Motor neuron (in vitro differentiated cells): ENCODE measurements around the gene KREMEN2. TPM values are rescaled to one million over a fixed set of nuclear protein-coding genes. Genes with fewer than 3 reads are reported as not detected.
"Not testable (repeated sequence)": the region's sequence is repeated elsewhere in the genome, so short reads cannot be mapped to it uniquely, and the experiment has no call there.

Experiments used
- ATAC-seq, 8 experiments: fragments of 200-7000 bp; cut with Tn5 transposase; replicated peaks in 6 of 8; 2 replicates each; pipeline ENCODE4 v1.8.0; 2021; ENCODE audit warnings: mild to moderate bottlenecking in 8 of 8, moderate library complexity in 8 of 8
- H3K27ac ChIP-seq, 2 donors: fragments of 250-450 bp; sonication (Bioruptor Pico); 2 replicates each; pipeline ENCODE4 v1.9.0; 2021; ENCODE audit warnings: antibody characterized with exemption in 2 of 2, mild to moderate bottlenecking in 2 of 2, moderate library complexity in 1 of 2
- H3K4me1 ChIP-seq, 2 donors: fragments of 250-450 bp; sonication (Bioruptor Pico); replicated peaks in 1 of 2; 2 replicates each; pipeline ENCODE4 v1.6.1; 2021; ENCODE audit warnings: antibody characterized with exemption in 2 of 2, mild to moderate bottlenecking in 2 of 2, moderate library complexity in 1 of 2
- H3K4me3 ChIP-seq, 5 donors: fragments of 250-450 bp; sonication (Bioruptor Pico); 2 replicates each; pipeline ENCODE4 v1.9.0; 2021; ENCODE audit warnings: antibody characterized with exemption in 5 of 5, mild to moderate bottlenecking in 5 of 5, moderate library complexity in 4 of 5
- WGBS, 10 experiments: fragments of 450-650 bp; shearing (Covaris generic); methylation state at CpG; one replicate each; pipeline ENCODE4 v1.0.0; 2022; 5-methylcytosine and 5-hydroxymethylcytosine counted together
- in situ Hi-C, 9 experiments: fragments of 400-800 bp; cut with MboI; loops; one replicate each; pipeline ENCODE4 v1.15.0; 2021; ENCODE audit warnings: low sequenced_read_pairs in 9 of 9, low pct_unique_long_range_greater_than_20kb in 2 of 9; ENCODE audit not compliant: unreplicated experiment in 9 of 9
- total RNA-seq, 8 experiments: library from RNA; unstranded; fragments of 300-600 nt; gene quantifications; 2 replicates each; pipeline versions ENCODE4 v1.2.3 to v1.2.4, GENCODE V29; 2022

KREMEN2 gene
- total RNA-seq, result 1 to 10 TPM in 5 of 8 experiments, under 1 TPM in 3; 0.36 to 5.3 (median 1.6) TPM

DNA sequence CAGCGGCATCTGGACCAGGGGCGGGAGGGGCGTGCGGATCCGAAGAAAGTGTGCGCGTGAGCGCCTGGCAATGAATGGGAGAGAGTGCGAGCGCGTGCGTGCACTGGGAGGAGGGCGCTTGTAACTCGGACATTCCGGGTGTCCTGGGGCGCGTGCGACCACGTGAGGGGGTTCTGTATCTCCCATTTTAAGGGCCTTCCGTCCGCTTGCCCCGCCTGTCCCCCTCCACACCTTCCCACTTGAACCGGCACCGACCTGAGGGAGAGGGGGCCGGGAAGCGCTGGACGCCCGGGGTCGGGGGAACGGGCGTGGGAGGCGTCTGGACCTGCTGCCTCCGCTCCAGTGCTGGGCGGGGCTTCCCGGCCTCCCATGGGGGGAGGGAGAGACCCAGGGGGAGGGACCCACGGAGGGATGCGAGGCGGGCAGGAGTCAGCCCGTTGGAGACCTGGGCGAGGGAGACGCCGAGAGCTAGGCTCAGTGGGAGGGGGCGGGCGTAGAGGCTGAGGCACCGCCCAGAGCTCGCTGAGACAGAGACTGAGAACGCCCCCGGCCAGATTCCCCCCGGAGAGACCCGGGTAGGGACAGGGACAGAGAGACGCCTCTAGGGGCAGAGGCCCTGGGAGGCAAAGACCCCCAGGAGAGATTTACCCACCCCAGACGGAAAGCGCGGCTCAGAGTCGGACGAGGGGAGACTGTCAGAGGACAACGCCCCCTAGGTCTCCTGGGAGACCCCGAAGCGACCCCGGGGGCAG is at the start of gene KREMEN2:
KREMEN2 (plus strand) TSS at position 553 of the 752 bp plus-strand sequence. CDS start 246 bp downstream, outside the sequence.
- WGBS, 10 experiments, result 0 to 7% methylated on average over 3 to 6 of the region's 60 CpGs; no CpG with 5 or more reads in 8 of the 10 experiments
- H3K27ac ChIP-seq, result peak within 1 kb of the TSS in 1 of 2 donors; percentile 15
- peaks cover 6 to 16% of the 10 kb centered on the region in 2 donors for H3K4me1 ChIP-seq
- in situ Hi-C loops, result no loop called here
- peak within 1 kb of the TSS; percentile 26 to 42 (median 36) for H3K4me3 ChIP-seq
- peak; percentile 24 to 71 (median 62) for ATAC-seq

DNA sequence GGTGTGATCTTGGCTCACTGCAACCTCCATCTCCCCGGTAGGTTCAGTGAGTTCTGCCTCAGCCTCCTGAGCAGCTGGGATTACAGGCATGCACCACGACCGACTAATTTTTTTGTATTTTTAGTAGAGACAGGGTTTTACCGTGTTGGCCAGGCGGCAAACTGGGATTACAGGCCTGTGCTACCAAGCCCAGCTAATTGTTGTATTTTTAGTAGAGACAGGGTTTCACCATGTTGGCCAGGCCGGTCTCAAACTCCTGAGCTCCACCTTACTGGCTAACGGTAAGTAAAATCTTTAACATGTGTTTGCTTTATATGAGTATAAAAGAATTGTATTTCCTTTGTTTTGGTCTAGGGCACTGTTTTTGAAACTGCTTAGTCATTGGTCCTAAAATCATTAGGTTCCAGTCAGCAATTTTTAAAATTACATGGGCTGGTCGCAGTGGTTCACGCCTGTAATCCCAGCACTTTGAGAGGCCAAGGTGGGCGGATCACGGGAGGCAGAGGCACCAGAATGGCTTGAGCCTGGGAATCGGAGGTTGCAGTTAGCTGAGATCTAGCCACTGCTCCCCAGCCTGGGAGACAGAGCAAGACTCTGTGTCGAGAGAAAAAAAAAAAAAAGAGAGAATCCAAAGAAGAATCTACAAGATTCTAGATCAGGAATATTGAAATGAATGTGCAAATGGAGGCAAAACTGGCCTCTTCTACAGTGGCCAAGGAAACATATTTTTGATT is 48.7 kb upstream of the KREMEN2 start:
- ATAC-seq, result no peak
- WGBS, 10 experiments, result 63 to 100% (median 79%) methylated on average over 1 to 13 of the region's 13 CpGs
- H3K27ac ChIP-seq, result no peak overlapping the region
- H3K4me3 ChIP-seq, result no peak overlapping the region
- peaks cover 5 to 7% of the 10 kb centered on the region in 2 donors for H3K4me1 ChIP-seq
- in situ Hi-C loops, result no loop called here

- no peaks in the 10 kb centered on the region for H3K4me1 ChIP-seq
- in situ Hi-C loops, result no loop called here
- 0 to 42% (median 20%) methylated on average over 2 to 11 of the region's 13 CpGs for WGBS, 10 experiments
- ATAC-seq, result peak in 5 of 8 experiments; percentile 25 to 65 (median 33)
- H3K4me3 ChIP-seq, result no peak overlapping the region
- no peak overlapping the region for H3K27ac ChIP-seq
Observed at GRCh38 chr16:2919511-2920255, 44.4 kb upstream of the KREMEN2 start.

DNA sequence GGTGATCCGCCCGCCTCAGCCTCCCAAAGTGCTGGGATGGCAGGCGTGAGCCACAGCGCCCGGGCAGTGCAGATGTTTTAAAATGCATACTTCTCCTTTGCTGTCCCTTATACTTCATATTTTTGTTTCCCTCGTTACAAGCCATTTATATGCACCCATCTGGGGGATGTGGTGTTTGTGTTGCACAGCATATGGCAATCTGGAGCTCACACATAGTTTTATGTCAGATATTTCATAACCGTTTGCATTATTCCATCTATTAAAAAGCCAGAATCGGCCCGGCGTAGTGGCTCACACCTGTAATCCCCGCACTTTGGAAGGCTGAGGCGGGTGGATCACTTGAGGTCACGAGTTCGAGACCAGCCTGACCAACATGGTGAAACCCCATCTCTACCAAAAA is 40.6 kb upstream of the KREMEN2 start:
- Histone ChIP-seq H3K4me1 (peaks cover 0 to 19% of the 10 kb centered on the region in 2 donors), H3K4me3 (no peak overlapping the region), H3K27ac (no peak overlapping the region)
- WGBS, 10 experiments, result 88 to 100% (median 100%) methylated on average over 1 to 10 of the region's 14 CpGs; no CpG with 5 or more reads in 3 of the 10 experiments
- ATAC-seq, result no peak
- in situ Hi-C loops, result no loop called here

DNA sequence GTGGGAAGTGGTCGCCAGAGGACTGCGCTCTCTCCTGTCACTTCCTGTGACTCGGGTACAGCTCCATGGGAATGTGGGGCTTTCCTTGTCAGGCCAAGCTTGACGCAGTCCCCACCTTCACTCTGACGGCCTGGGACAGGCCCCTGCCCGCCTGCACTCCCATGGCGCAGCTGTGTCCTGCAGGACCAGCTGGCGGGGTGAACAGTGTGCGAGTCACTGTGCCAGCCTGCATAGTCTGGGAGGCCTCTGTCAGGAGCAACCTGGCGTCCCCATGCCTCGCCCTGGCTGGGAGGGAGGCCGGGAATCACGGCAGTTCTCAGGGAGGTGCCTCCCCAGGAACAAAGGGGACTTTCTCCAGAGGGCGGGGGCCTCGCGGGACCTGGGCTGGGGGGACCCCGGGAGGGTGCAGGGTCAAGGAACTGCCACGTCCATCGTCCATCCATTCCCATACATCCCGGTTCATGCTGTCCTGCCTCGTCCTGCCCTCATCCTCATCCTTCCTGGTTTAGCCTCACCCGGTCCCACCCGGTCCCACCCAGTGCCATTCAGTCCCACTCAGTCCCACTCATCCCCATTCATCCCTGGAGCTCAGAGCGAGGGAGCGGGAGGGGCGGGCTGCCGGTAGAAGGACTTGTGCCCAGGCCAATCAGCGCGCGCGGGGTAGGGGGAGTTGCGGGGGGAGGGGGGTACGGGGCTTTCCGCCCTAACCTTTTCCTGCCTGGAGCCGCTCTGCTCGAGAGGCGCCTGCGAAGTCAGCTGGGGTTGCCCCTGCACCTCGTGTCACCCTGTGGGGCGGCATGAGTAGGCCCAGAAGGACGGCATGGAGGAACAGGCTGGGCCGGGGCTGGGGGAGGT is 38.9 kb upstream of the KREMEN2 start:
- Histone ChIP-seq H3K4me1 (peaks cover 0 to 23% of the 10 kb centered on the region in 2 donors), H3K4me3 (no peak overlapping the region), H3K27ac (no peak overlapping the region)
- WGBS, 10 experiments, result 77% methylated on average over 4 of the region's 42 CpGs; no CpG with 5 or more reads in 9 of the 10 experiments
- in situ Hi-C loops, result no loop called here
- ATAC-seq, result peak in 5 of 8 experiments; percentile 49 to 77 (median 57)

- WGBS, 10 experiments, result 48 to 100% (median 78%) methylated on average over 1 to 8 of the region's 9 CpGs; no CpG with 5 or more reads in 1 of the 10 experiments
- Histone ChIP-seq H3K4me1 (peaks cover 0 to 23% of the 10 kb centered on the region in 2 donors), H3K4me3 (no peak overlapping the region), H3K27ac (no peak overlapping the region)
- no peak for ATAC-seq
- in situ Hi-C loops, result no loop called here
Observed at GRCh38 chr16:2925951-2926649, 38.0 kb upstream of the KREMEN2 start.

- ATAC-seq, result no peak
- no peak overlapping the region for H3K27ac ChIP-seq
- peaks cover 0 to 23% of the 10 kb centered on the region in 2 donors for H3K4me1 ChIP-seq
- no peak overlapping the region for H3K4me3 ChIP-seq
- WGBS, 10 experiments, result 21 to 100% (median 82%) methylated on average over 1 to 5 of the region's 5 CpGs; no CpG with 5 or more reads in 1 of the 10 experiments
- in situ Hi-C loops, result no loop called here
Observed at GRCh38 chr16:2926650-2926999, 37.5 kb upstream of the KREMEN2 start.

DNA sequence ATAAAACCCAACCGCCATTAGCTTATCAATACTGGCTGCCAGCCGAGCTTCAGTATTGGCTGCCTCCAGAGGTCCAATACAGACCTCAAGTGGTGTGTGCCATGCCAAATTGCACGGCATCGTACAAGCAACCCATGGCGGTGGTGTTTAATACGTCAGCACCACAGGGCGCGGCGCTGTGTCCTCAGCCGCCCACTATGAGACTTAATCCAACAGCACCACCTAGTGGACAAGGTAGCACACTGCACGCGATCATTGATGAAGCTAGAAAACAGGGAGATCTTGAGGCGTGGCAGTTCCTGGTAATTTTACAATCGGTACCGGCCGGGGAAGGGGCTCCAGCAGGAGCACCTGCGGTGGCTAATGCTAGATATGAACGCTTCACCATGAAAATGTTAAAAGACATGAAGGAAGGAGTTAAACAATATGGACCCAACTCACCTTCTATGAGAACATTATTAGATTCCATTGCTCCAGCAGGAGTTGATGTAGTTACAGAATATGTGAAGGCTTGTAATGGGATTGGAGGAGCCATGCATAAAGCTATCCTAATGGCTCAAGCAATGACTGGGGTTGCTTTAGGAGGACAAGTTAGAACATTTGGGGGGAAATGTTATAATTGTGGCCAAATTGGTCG is 36.9 kb upstream of the KREMEN2 start:
- H3K4me1 ChIP-seq, result peaks cover 0 to 23% of the 10 kb centered on the region in 2 donors
- no peak overlapping the region for H3K27ac ChIP-seq
- ATAC-seq, result peak; percentile 66 to 96 (median 78)
- WGBS, 10 experiments, result 0 to 89% (median 16%) methylated on average over 1 to 16 of the region's 19 CpGs; no CpG with 5 or more reads in 1 of the 10 experiments
- in situ Hi-C loops, result no loop called here
- no peak overlapping the region for H3K4me3 ChIP-seq

DNA sequence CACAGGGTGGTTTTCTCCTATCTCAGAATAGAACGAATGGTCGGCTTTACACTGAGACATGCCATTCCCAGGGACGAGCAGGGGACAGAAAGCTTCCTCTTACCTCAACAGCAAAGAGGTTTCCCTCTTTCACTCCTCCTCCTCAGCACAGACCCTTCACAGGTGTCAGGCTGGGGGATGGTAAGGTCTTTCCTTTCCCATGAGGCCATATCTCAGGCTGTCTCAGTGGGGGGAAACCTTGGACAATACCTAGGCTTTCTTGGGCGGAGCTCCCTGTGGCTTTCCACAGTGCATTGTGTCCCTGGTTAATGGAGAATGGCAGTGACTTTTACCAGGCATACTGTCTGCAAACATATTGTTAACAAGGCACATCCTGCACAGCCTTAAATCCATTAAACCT is 35.9 kb upstream of the KREMEN2 start:
- 32 to 100% (median 52%) methylated on average over 1 to 4 of the region's 4 CpGs; no CpG with 5 or more reads in 6 of the 10 experiments for WGBS, 10 experiments

GRCh38 chr16:2928796-2929195 is 35.3 kb upstream of the KREMEN2 start:
- WGBS, 10 experiments, result 66 to 100% (median 90%) methylated on average over 2 to 4 of the region's 11 CpGs; no CpG with 5 or more reads in 5 of the 10 experiments
- in situ Hi-C loops, result no loop called here
- Histone ChIP-seq H3K27ac (no peak overlapping the region), H3K4me3 (no peak overlapping the region), H3K4me1 (peaks cover 0 to 23% of the 10 kb centered on the region in 2 donors)
- ATAC-seq, result no peak

More for the DNA sequence above, 35.9 kb upstream of the KREMEN2 start:
- H3K4me3 ChIP-seq, in situ Hi-C loops, H3K27ac ChIP-seq, ATAC-seq: not testable (repeated sequence)
- H3K4me1 ChIP-seq, result peaks cover 0 to 23% of the 10 kb centered on the region in 2 donors

GRCh38 chr16:2929693-2930092 is 34.4 kb upstream of the KREMEN2 start:
- WGBS, 10 experiments, result 93 to 100% (median 100%) methylated on average over 1 to 3 of the region's 14 CpGs; no CpG with 5 or more reads in 6 of the 10 experiments
- peaks cover 0 to 23% of the 10 kb centered on the region in 2 donors for H3K4me1 ChIP-seq
- H3K27ac ChIP-seq, result no peak overlapping the region
- no peak for ATAC-seq
- in situ Hi-C loops, result no loop called here
- H3K4me3 ChIP-seq, result no peak overlapping the region
